ENCODE results near the gene GNB3. TPM values are rescaled to one million over a fixed set of nuclear protein-coding genes. Genes with fewer than 3 reads are reported as not detected.

The GNB3 gene
- total RNA-seq, 4 donors from 2014 or later = 0.38 to 0.88 TPM; not detected in 2

- no peak for TF ChIP-seq CTCF (IDR thresholded peaks at IDR 0.05; ENCODE audit: low read depth)
Observed at GRCh38 chr12:6809056-6809455, 31.7 kb upstream of the GNB3 start.

- TF ChIP-seq CTCF (IDR thresholded peaks at IDR 0.05; ENCODE audit: low read depth) = no peak
Observed at GRCh38 chr12:6810758-6811157, 30.0 kb upstream of the GNB3 start.

- no peak for TF ChIP-seq CTCF (IDR thresholded peaks at IDR 0.05; ENCODE audit: low read depth)
Observed at GRCh38 chr12:6813363-6813762, 27.4 kb upstream of the GNB3 start.

- no peak for TF ChIP-seq CTCF (IDR thresholded peaks at IDR 0.05; ENCODE audit: low read depth)
Observed at GRCh38 chr12:6816598-6816997, 24.1 kb upstream of the GNB3 start.

GRCh38 chr12:6817098-6817497 is 23.6 kb upstream of the GNB3 start:
- no peak for TF ChIP-seq CTCF (IDR thresholded peaks at IDR 0.05; ENCODE audit: low read depth)

- TF ChIP-seq CTCF (IDR thresholded peaks at IDR 0.05; ENCODE audit: low read depth) = no peak
Observed at GRCh38 chr12:6817662-6818157, 23.0 kb upstream of the GNB3 start.

GRCh38 chr12:6818222-6818621 is 22.5 kb upstream of the GNB3 start:
- no peak for TF ChIP-seq CTCF (IDR thresholded peaks at IDR 0.05; ENCODE audit: low read depth)

All from subcutaneous adipose tissue (tissue), 4 donors.